Endothelial cell of umbilical vein (primary cell): ENCODE data around the gene RAD9A. TPM values are rescaled to one million over a fixed set of nuclear protein-coding genes. Genes with fewer than 3 reads are reported as not detected.

Experiments used
- BruUV-seq: library from RNA; stranded (reverse); fragments of 400-500 nt; replicated peaks from 2 replicates; lab custom pipeline; 2021; lab: Mats Ljungman, UMichigan
- CTCF ChIA-PET: fragments of 300-600, 350-600 bp; sonication (Branson Sonifier 250); formaldehyde crosslinking; loops from one replicate; lab custom pipeline; 2021; ENCODE audit warnings: antibody characterized with exemption, inconsistent platforms; lab: Charles Lee
- POLR2A ChIA-PET: fragments of 300-600, 350-600 bp; sonication (Branson Sonifier 250); formaldehyde crosslinking; loops from one replicate; lab custom pipeline; 2021; ENCODE audit warnings: antibody characterized with exemption, inconsistent platforms; lab: Charles Lee
- DNase-seq: peaks from one replicate; pipeline ENCODE4 v3.0.0-alpha.2; 2011; ENCODE audit warnings: low read depth, low spot score
- FAIRE-seq: peaks from 2 replicates; lab custom pipeline; 2011; peaks lifted over from hg19 to GRCh38; lab: Jason Lieb, UNC
- H2AFZ ChIP-seq: 2 replicates; pipeline ENCODE4 v1.6.0; 2012; ENCODE audit warnings: low read depth, low read length, control low read depth, inconsistent platforms
- H3K27ac ChIP-seq: 2 replicates; pipeline ENCODE4 v1.5.1; 2011; ENCODE audit warnings: low read depth, mild to moderate bottlenecking, control low read depth, low read length, moderate library complexity; ENCODE audit not compliant: insufficient read depth
- H3K27me3 ChIP-seq, 2 experiments: 2 replicates each; pipeline versions ENCODE4 v1.6.0 to v1.6.1; 2011; ENCODE audit warnings: low read length in 2 of 2, mixed read lengths in 1 of 2; ENCODE audit not compliant: control insufficient read depth in 2 of 2, insufficient read depth in 2 of 2
- H3K36me3 ChIP-seq, 2 experiments: 2 replicates in 1 of 2; 3 replicates in 1 of 2; pipeline ENCODE4 v1.5.1; 2011; ENCODE audit warnings: low read length in 2 of 2, mild to moderate bottlenecking in 1 of 2, moderate library complexity in 1 of 2; ENCODE audit not compliant: control insufficient read depth in 2 of 2, insufficient read depth in 2 of 2; ENCODE audit errors: extremely low read depth in 1 of 2
- H3K4me1 ChIP-seq: 3 replicates; pipeline ENCODE4 v1.5.1; 2011; ENCODE audit warnings: mild to moderate bottlenecking, low read length; ENCODE audit not compliant: control insufficient read depth, insufficient read depth; ENCODE audit errors: extremely low read depth
- H3K4me2 ChIP-seq: 2 replicates; pipeline ENCODE4 v1.6.1; 2011; ENCODE audit warnings: low read length, control low read depth, mixed read lengths; ENCODE audit not compliant: insufficient read depth
- H3K4me3 ChIP-seq, 3 experiments: fragments of 200-600 bp in 1 of 3; sonication (generic), shearing (Covaris generic) in 1 of 3; replicated peaks in 1 of 3; 2 replicates each; pipeline ENCODE4 v1.5.1; 2011 to 2016; ENCODE audit warnings: control low read depth in 3 of 3, low read length in 3 of 3, mild to moderate bottlenecking in 2 of 3, inconsistent platforms in 1 of 3, low read depth in 1 of 3, moderate library complexity in 1 of 3; ENCODE audit not compliant: insufficient read depth in 1 of 3
- H3K79me2 ChIP-seq: 2 replicates; pipeline ENCODE4 v1.6.0; 2012; ENCODE audit warnings: low read length, inconsistent platforms; ENCODE audit not compliant: control insufficient read depth, insufficient read depth
- H3K9ac ChIP-seq: replicated peaks from 2 replicates; pipeline ENCODE3; 2011; ENCODE audit warnings: low read length, control low read depth; ENCODE audit not compliant: insufficient read depth; ENCODE audit errors: extremely low read depth
- H3K9me1 ChIP-seq: replicated peaks from 3 replicates; pipeline ENCODE4 v1.6.0; 2011; ENCODE audit warnings: mild to moderate bottlenecking, low read length; ENCODE audit not compliant: control insufficient read depth, insufficient read depth; ENCODE audit errors: extremely low read depth
- H3K9me3 ChIP-seq: replicated peaks from 2 replicates; pipeline ENCODE4 v1.5.1; 2012; ENCODE audit warnings: low read length, inconsistent platforms; ENCODE audit not compliant: control insufficient read depth, insufficient read depth
- H4K20me1 ChIP-seq: replicated peaks from 2 replicates; pipeline ENCODE3; 2011; ENCODE audit warnings: mild to moderate bottlenecking, low read length; ENCODE audit not compliant: control insufficient read depth, insufficient read depth; ENCODE audit errors: extremely low read depth
- CTCF ChIP-seq, 2 donors: IDR thresholded peaks; 1 replicate in 1 of 2; 2 replicates in 1 of 2; pipeline ENCODE4 v1.5.1; 2011; ENCODE audit warnings: low read length in 2 of 2, mild to moderate bottlenecking in 2 of 2, moderate library complexity in 2 of 2, control low read depth in 1 of 2, inconsistent platforms in 1 of 2, low read depth in 1 of 2; ENCODE audit not compliant: insufficient read depth in 1 of 2; ENCODE audit errors: extremely low read depth in 1 of 2
- EZH2 ChIP-seq: IDR thresholded peaks from 2 replicates; pipeline ENCODE4 v1.6.1; 2012; ENCODE audit warnings: borderline replicate concordance, low read depth, mild to moderate bottlenecking, moderate library complexity, low read length, inconsistent platforms; ENCODE audit not compliant: severe bottlenecking
- FOS ChIP-seq: IDR thresholded peaks from 2 replicates; pipeline ENCODE4 v1.6.1; 2011; ENCODE audit warnings: mild to moderate bottlenecking, low read length, moderate library complexity, borderline replicate concordance; ENCODE audit not compliant: insufficient read depth
- GATA2 ChIP-seq: IDR thresholded peaks from 2 replicates; pipeline ENCODE4 v1.7.0; 2011; ENCODE audit warnings: low read depth, mild to moderate bottlenecking, moderate library complexity, mixed read lengths, low read length; ENCODE audit not compliant: insufficient read length, insufficient read depth
- JUN ChIP-seq: IDR thresholded peaks from 2 replicates; pipeline ENCODE4 v1.6.1; 2011; ENCODE audit warnings: borderline replicate concordance, low read depth; ENCODE audit not compliant: insufficient read length, insufficient read depth
- MAX ChIP-seq: IDR thresholded peaks from 2 replicates; pipeline ENCODE4 v1.6.1; 2011; ENCODE audit not compliant: insufficient read depth, insufficient read length
- MYC ChIP-seq: IDR thresholded peaks from one replicate; pipeline ENCODE4 v1.6.1; 2011; ENCODE audit warnings: mild to moderate bottlenecking, low read depth, low read length
- POLR2A ChIP-seq: IDR thresholded peaks from 2 replicates; pipeline ENCODE4 v1.6.1; 2012; ENCODE audit warnings: low read depth, mild to moderate bottlenecking, control low read depth, low read length
- POLR2AphosphoS5 ChIP-seq: IDR thresholded peaks from 2 replicates; pipeline ENCODE4 v1.6.1; 2012; ENCODE audit warnings: low read depth, mild to moderate bottlenecking, control low read depth, low read length, moderate library complexity; ENCODE audit not compliant: insufficient read depth
- dilution Hi-C: fragments of 300-500 bp; cut with MboI; formaldehyde crosslinking; loops from one replicate; pipeline ENCODE4 v1.15.0; 2019; ENCODE audit warnings: low sequenced_read_pairs; ENCODE audit not compliant: extremely low pct_ligation_motif_present
- intact Hi-C: fragments of 100-400 bp; cut with micrococcal nuclease; formaldehyde crosslinking; loops from one replicate; pipeline ENCODE4 v1.10.0; 2022
- polyA plus RNA-seq, 4 experiments: library from polyadenylated mRNA; depleted of rRNA in 3 of 4; stranded (reverse) in 3 of 4; unstranded in 1 of 4; fragments of >200 nt; gene quantifications; 2 replicates each; pipeline versions ENCODE4 v1.2.1 to v1.2.3, GENCODE V29; 2011 to 2012; ENCODE audit warnings: missing spikeins in 1 of 4
- total RNA-seq: library from RNA; stranded (reverse); gene quantifications from 2 replicates; pipeline ENCODE4 v1.2.3, GENCODE V29; 2021

Gene RAD9A
- total and polyA plus RNA-seq, 2 donors (not counting 3 experiments of a cell fraction or from before 2014, with no cell fraction given) = 18.4 to 22.2 TPM

DNA sequence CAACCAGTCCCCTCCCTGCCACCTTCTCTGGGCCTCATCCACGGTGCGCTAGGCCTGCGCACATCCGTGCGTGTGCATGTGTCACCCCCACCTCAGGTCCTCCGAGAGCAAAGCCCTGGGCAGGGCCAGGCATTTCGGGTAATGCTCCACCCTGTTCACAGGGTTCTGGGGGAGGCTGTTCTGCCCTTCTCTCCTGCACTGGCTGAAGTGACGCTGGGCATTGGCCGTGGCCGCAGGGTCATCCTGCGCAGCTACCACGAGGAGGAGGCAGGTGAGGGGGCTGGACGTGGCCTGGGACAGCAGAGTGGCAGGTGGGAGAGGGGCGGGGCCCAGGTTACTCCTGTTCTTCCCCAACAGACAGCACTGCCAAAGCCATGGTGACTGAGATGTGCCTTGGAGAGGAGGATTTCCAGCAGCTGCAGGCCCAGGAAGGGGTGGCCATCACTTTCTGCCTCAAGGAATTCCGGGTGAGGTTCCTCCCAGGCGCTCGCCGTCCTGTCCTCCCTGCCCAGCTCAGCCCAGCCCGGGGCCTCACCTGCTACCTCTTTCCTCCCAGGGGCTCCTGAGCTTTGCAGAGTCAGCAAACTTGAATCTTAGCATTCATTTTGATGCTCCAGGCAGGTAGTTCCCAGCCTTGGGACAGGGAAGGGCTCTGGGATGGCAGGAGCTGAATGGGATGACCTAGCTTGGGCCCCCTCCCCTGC lies 3.9 kb downstream of the RAD9A start:
- TF ChIP-seq POLR2AphosphoS5 (no peak), POLR2A (no peak), MYC (no peak), MAX (no peak), JUN (no peak), GATA2 (no peak)
- no peak for DNase-seq
- ChIA-PET POLR2A (no interaction called here), CTCF (interaction anchor here (1.4 to 2.7 kb wide), 2 partner anchors 9 to 13 kb away, joined by 4 to 9 read pairs; no protein-coding TSS in a partner anchor)
- H3K9me1 ChIP-seq = no peaks in the 10 kb centered on the region
- no peak overlapping the region for H3K9ac ChIP-seq
- H3K79me2 ChIP-seq = peaks cover 17% of the 10 kb centered on the region
- no peaks in the 10 kb centered on the region for H3K27me3 ChIP-seq
- H3K27ac ChIP-seq = no peak overlapping the region
- dilution Hi-C loops = no loop called here
- H3K4me3 ChIP-seq = no peak overlapping the region
- no TSS peak for BruUV-seq
- peaks cover 6 to 27% of the 10 kb centered on the region in 2 experiments for H3K36me3 ChIP-seq
- H3K4me1 ChIP-seq = peaks cover 23% of the 10 kb centered on the region
- H2AFZ ChIP-seq = no peak overlapping the region
- H3K4me2 ChIP-seq = no peak overlapping the region
- H3K9me3 ChIP-seq = no peaks in the 10 kb centered on the region
- no peaks in the 10 kb centered on the region for H4K20me1 ChIP-seq
- intact Hi-C loops = no loop called here
- no peak for FAIRE-seq

DNA sequence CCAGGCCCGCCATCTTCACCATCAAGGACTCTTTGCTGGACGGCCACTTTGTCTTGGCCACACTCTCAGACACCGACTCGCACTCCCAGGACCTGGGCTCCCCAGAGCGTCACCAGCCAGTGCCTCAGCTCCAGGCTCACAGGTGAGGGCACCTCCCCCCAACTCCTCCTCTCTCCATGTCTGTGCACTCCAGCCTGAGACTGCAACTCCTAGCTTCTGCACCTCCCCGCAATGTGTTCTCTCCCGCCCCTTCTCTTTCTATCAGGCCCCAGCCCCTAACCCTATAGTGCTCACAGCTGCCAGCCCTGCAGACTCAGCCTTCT lies 4.4 kb downstream of the RAD9A start:
- DNase-seq (no peak), FAIRE-seq (no peak)
- Histone ChIP-seq H3K9me3 (no peaks in the 10 kb centered on the region), H4K20me1 (no peaks in the 10 kb centered on the region), H3K4me3 (no peak overlapping the region), H3K9me1 (no peaks in the 10 kb centered on the region), H3K9ac (no peak overlapping the region), H3K79me2 (peaks cover 20% of the 10 kb centered on the region), H3K27me3 (no peaks in the 10 kb centered on the region), H3K27ac (no peak overlapping the region), H3K4me2 (no peak overlapping the region), H3K4me1 (peaks cover 23% of the 10 kb centered on the region), H3K36me3 (peaks cover 6 to 27% of the 10 kb centered on the region in 2 experiments), H2AFZ (no peak overlapping the region)
- dilution Hi-C loops = no loop called here
- ChIA-PET CTCF (interaction anchor here (2.7 kb wide), 1 partner anchor 14 kb away, joined by 9 read pairs; no protein-coding TSS in a partner anchor), POLR2A (no interaction called here)
- BruUV-seq = no TSS peak
- intact Hi-C loops = no loop called here
- TF ChIP-seq MYC (no peak), EZH2 (no peak), GATA2 (no peak), FOS (no peak), POLR2A (no peak), JUN (no peak), CTCF (IDR thresholded peaks at IDR 0.05; ENCODE audit: extremely low read depth in 1 of 2, insufficient read depth in 1 of 2, low read depth in 1 of 2, low read length in 2 of 2) (no peak), POLR2AphosphoS5 (no peak), MAX (no peak)
